NCI-H2107 treated with DMSO at 0.1 percent for 48 hours (cell line): ENCODE results near the gene SEPTIN11.
"Not testable (repeated sequence)": the region's sequence is repeated elsewhere in the genome, so short reads cannot be mapped to it uniquely, and the experiment has no call there.

Experiments used
- DNase-seq: peaks from one replicate; lab custom pipeline; 2025; ENCODE audit not compliant: unreplicated experiment; lab: John Stamatoyannopoulos, UW

Gene SEPTIN11

DNA sequence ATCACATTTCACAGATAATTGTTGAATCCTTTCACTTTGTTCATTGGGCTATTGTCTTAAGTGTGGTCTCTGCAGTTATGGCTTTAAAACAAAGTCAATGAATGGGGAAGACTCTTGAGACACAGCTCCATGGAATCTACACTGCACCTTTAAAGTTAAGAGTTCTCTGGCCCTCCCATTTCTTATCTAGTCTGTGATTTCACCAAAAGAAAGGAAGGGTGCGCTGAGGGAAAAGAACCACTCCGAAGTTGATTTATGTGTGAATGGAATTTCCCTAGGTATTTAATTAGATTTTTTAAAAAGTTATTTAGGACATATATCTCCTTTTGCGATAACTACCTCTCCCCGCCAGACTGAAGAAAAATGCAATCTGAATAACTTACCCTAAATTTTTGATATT is 2.5 kb downstream of the SEPTIN11 start:
- no peak for DNase-seq

DNA sequence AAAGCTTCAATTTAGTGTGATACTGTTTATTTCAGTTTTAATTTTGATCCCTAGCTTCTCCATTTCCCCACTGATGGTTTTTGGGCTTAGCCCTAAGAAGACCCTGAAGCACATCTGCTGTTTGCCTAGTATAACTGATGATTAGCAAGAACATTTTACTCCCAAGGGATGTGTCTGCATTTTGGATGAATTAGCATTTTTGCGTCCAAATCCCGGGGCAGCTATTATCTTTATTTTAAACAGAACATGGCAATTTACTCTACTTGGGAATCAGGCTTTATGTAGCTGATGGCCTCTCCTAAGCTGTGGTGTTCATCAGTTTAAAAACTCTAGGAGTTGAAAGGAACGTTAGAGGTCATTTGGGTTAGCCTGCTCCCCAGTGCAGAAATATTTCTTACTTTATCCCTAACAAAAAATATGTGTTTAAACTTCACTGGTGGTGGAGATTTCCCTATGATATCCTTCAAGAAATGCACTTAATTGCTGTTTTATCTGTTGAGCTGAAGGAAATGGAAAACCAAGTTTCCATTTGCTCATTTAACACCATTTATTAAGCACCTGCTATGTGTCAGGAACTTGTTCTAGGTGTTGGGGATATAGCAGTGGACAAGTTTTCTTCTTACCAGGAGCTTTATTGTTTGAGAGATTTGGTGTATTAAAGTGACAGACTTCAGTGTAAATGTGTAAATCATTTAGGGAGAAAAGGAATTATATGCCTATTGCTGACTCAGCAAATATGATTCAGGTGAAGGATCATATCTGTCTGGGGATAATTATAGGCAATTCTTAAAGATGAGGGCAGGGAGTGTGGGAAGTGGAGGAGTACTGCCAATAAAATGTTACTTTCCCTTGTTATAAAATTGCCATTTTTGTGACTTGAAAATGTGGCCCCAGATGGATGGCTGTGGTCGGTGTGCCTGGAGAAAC is 3.4 kb downstream of the SEPTIN11 start:
- no peak for DNase-seq

GRCh38 chr4:76953956-76954355 is 4.4 kb downstream of the SEPTIN11 start:
- no peak for DNase-seq

DNA sequence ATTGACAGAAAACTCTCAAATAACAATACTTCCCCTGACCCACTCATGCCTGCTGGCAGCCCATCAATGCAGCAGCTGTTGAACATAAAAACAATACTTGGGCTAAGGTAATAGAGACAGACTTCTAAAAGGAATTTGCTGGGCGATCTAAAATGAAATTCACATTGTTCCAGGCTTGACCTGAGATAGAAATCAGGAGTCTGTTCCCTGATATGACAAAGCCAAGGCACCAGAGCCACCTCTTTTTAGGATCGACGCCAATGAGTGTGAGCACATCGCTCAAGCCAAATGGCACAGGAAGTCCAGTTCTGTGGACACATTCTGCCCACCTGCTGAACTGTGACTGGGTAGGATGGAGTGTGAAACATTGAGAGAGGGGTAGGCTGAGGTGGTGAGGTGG is 4.9 kb downstream of the SEPTIN11 start:
- DNase-seq, result no peak

GRCh38 chr4:76955182-76955581 is 5.6 kb downstream of the SEPTIN11 start:
- no peak for DNase-seq

GRCh38 chr4:76957004-76957738 is 7.6 kb downstream of the SEPTIN11 start:
- DNase-seq, result no peak

GRCh38 chr4:76958891-76959290 is 9.3 kb downstream of the SEPTIN11 start:
- no peak for DNase-seq

DNA sequence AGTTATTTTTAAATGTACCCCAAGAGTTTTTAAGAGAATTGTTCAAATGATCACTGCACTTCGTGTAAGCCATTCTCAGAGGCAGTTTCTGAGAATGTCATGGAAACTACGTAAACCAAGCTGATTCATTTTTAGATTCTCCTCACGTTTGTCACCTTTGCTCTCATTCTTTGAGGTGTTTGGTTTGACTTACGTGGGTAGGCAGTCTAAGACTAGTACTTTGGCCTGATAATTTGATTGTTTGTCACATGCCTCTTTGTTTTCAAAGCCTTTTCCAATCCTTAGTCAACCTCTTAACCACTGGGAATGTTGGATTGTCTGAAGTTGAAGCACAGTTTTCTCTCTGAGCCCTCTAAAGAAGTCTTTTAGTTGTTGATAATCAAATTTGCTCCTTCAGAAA is 10.5 kb downstream of the SEPTIN11 start:
- no peak for DNase-seq

DNA sequence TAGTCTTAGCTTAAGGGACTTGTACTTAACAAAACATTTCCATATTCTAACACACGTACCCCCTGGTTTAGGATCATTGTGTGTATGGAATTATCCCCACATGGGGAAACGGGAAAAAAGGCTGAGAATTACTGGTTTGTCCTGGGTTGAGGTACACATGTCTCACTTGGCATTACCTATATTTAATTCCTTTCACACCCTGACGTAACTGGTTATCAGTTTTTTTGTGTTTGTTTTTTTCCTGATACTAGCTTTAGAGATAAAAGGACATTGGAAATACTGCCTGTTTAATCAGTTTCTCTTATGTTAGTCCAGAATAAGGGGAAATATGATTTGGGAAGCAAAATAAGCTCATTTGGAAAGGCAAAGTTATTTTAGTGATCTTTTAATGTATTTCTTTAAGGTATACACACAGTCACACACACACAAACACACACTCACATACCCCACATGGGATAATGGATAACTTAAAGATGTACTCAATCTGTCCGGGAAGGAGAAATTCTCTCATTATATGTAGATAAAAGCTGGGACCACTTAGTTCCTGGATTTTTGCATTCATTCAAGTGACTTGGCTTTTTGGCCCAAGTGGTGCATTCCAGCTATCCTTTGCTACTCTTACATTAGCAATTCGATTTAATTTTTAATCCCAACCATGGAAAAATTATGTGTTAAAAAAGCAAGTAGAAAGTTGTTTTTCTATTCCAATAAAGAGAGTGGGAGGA is 13.0 kb downstream of the SEPTIN11 start:
- DNase-seq, result no peak

DNA sequence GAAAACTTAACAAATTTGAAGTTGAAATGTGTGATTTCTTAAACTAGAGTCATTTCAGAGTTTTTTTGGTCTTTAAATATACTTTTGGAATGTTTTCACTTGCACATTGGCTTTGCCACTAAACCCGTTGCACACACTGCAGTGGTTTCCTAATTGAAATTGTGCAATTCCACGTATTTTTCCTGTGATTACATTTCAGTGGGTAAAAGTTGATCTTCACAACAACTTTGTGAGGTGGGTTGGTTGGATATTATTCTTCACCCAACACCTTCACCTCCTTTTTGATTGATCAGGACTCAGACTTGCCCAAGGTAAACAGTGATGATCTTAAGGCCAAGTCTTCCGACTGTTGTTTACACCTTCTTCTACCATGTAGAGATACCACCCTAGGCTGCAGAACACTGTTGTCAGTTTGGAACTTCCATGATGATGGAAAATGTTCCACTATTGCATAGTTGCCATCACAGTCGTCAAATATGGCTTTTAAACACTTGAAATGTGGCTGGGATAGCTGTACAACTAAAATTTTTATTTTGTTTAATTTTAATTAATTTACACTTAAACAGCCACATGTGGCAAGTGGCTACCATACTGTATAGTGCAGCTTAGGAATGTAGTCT is 13.7 kb downstream of the SEPTIN11 start:
- no peak for DNase-seq

GRCh38 chr4:76963927-76964326 is 14.4 kb downstream of the SEPTIN11 start:
- not testable (repeated sequence) for DNase-seq

DNA sequence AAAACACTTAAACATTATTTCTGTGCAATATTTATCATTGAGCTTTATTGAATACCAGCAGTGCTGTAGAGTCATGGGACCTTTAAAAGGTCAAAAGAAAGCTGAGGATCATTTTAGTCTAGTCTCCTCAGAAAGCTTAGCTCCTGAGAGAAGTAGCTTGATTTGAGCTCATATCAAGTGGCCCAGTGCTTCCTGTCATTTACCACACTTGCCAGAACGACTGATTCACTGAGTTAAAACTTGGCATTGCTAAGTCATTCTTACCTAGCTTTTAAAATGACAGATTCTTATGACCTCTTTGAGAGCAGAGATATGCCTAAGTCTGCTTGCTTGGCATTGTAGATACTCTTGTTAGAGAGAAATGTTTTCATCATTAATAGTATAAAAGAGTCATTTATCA is 15.2 kb downstream of the SEPTIN11 start:
- DNase-seq, result no peak

DNA sequence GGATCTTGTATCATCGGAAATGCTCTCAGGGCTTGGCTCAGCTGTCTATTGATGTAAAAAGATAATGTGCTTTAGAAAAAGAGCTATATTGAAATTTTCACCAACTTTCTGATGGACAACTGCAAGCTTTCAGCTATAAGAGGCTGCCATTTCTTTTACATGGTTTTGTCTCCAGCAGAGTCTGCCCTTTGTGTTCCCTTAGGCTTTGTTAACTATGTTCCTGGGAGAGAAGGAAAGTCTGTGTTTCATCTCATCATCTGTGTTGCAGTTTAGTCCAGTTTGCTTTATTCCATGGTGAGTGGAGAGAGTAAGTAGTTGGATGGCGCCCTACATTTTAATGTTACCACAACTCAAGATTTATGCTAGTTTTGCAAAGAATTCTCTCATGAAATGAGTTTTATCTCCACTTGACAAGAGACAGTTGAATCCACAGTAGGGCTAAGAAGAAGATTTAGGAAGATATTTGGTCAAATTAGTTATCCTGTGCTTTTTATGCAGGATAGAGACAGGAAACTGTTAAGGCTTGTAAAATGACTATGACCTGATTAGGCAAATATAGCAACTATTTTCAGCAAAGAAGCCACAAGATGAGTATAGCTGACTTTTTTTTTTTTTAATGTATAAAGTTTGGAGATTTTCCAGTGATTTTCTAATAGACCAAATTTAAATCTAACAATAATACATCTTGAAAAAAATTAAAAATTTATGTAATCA is 16.5 kb downstream of the SEPTIN11 start:
- DNase-seq, result no peak

DNA sequence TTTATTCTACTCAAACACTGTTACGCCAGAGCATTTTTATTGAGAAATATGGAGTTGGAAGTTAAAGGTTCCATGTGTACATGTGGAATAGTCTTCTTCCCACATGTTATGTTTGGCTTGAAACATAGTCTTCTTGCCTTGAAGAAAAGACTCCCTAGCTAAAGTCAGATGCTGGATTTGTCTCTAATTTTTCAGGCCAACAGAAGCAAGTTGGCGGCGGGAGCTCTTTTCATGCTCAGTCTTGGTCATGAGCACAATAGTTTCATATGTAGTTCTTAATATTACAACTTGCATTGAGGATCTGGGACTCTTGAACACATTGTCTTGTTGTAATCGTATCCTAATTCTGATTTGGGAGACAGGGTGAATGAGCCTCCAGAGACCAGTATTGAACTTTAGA is 19.4 kb downstream of the SEPTIN11 start:
- DNase-seq, result no peak

DNA sequence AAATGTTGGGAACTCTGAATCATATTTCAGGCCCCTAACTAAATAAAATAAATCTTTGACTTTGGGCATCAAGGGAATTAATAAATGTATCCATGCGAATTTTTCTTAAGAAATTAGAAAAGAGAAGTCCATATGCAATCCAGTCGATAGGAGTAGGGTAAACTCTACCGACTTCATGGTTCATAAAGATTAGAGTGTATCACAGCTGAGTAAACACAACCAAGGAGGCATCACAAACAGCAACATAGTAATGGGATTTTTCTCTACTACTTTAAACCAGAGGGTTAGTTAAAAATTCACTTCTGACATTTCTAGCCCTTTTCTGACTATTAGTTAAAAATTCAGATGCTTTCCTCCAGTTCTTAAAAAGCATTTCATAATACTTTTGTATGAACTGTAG is 19.9 kb downstream of the SEPTIN11 start:
- no peak for DNase-seq

GRCh38 chr4:76969941-76970529 is 20.5 kb downstream of the SEPTIN11 start:
- DNase-seq, result peak; percentile 25

DNA sequence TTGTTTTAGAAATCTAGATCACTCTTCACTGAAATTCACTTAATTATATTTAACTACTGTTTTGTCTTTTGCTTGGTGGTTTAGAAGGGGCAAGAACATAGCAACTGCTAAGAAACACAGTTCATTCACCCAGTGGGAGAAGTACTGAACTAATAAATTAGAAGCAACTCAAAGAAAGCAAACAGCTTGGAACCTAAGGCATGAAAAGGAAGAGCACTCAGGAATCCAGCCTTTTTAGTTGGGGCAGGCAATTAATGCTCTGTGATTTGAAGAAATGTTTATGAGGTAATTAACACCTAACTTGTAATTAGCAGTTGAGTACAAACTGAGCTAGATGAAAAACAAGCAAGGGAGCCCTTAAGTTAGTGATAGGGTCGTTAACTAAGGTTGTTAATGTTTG is 22.8 kb downstream of the SEPTIN11 start:
- DNase-seq, result no peak

DNA sequence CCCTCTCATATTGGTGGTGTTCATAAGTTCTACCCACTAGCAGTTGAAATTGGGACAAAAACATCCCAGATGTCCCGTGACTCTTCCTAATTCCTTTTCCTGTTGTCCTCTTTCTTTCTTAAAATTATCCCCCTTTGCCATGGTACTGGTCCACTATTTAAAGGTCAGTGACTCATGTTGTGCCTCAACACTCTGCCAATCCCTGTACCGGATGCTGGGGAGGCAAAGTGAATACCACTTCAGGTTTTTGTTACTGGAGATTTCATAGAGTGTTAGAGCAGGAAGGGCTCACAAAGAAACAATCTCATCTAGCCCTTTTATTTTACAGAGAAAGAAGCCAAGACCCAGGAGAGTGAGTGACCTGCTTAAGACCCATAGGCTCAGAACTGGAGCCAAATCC is 24.6 kb downstream of the SEPTIN11 start:
- DNase-seq, result no peak

DNA sequence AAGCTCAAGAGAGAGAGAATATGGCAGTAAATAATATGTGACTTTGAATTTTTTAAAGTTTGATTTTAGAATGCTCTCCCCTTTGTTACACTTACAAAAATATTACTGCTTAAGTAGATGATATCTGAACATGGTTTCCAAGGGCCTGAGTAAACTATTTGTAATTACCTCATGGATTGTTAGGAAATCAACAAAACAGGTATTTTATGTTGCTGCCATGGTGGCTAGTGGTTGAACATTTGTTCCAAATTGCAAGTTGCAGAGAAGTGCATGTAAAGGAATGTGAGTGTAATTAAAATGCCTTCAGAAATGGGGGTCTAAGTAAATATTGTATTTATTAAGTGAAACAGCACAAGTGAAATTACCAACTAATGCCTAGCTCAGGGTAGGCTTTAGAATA is 27.6 kb downstream of the SEPTIN11 start:
- no peak for DNase-seq

- DNase-seq, result no peak
Measured at GRCh38 chr4:76977736-76978350, 28.3 kb downstream of the SEPTIN11 start.
